GM23248 (cell line): ENCODE results near the gene SMPD1.

Experiments used
- EZH2 ChIP-seq: fragments of 200-600 bp; sonication (generic); IDR thresholded peaks from 2 replicates; pipeline ENCODE4 v1.6.1; 2018; ENCODE audit warnings: antibody characterized with exemption, mild to moderate bottlenecking; ENCODE audit not compliant: insufficient read depth, poor library complexity, severe bottlenecking
- EZH2phosphoT487 ChIP-seq: fragments of 200-600 bp; sonication (generic); IDR thresholded peaks from 2 replicates; pipeline ENCODE4 v1.6.1; 2018; ENCODE audit warnings: antibody characterized with exemption, moderate library complexity, mild to moderate bottlenecking, low read depth; ENCODE audit not compliant: insufficient read depth

DNA sequence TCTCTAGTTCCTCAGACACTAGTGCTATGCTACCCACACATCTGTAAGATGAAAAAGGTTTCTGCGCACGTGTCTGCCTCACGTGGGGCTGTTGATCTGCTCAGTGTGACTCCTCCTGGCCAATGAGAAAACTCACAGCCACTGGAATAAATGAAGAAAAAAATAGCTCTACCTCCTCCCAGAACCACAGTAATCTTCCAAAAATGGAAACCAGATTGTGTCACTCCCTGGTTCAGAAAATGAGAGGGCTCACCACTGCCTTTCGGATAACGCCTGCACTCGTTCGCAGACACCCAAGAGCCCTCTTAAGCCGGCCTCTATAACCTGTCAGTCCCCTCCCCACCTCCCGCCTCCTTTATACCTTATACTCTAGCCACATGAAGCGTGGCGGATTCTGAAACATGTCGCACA, 23.5 kb downstream of the SMPD1 start:
- no peak for TF ChIP-seq EZH2
- TF ChIP-seq EZH2phosphoT487, result no peak
